Measurements from ENCODE around the gene BMAL1.

Gene BMAL1

DNA sequence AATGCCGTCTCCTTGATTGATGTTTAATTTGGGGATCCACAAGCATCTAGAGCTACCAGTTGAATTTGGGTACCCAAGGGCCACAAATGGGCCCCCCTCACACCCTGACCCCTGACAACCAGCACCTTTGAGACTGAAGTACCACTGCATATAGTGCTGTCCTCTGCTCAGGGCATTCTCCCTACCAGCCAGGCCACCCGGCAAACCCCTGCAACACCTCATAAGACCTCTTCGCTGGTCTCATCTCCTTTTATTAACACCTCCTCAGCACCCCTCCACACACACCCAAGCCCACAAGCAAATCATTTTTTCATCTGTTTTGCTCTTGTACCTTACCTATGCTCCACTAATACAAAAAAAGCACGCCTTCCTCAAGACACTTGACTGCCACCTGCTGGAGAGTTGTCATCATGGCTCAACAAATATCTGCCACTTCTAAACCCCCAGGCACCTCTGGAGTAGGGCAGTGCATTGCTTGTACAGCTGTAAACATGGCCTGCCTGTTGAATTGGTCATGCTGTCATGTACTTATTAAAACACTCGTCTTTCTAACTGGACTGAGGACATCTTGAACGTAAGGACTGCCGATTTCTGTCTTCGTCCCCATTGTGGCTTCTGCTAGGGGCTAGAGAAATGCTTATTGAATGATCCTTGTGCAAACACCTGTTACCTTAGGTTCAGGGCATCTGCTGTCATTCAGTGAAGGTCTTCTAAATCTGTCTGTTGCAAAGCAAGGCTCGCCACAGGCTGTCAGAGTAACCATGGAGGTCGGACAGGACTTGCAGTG, 66.5 kb downstream of the BMAL1 start:
- DNase-seq (ENCODE audit: low read depth in 2 of 2) = peak; percentile 36 to 66

DNA sequence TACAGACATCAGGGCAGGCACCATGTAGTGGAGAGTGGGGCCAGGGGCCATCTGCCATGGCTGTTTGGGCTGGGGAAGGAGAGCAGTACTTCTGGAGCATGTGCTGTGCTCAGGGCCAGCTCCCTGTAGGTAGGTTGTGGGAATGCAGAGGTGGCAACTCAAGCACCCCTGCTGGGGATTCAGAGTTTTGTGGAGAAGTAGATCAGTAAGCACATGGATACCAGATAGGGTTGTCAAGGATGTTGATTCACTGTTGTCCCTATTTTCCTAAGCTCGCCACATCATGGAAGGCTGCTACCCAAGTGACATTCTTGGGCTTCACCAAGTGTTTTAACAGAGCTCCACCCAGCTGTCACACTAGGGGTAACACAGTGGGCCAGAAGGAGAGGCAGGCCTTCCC, 67.2 kb downstream of the BMAL1 start:
- DNase-seq (ENCODE audit: low read depth in 2 of 2) = no peak

DNA sequence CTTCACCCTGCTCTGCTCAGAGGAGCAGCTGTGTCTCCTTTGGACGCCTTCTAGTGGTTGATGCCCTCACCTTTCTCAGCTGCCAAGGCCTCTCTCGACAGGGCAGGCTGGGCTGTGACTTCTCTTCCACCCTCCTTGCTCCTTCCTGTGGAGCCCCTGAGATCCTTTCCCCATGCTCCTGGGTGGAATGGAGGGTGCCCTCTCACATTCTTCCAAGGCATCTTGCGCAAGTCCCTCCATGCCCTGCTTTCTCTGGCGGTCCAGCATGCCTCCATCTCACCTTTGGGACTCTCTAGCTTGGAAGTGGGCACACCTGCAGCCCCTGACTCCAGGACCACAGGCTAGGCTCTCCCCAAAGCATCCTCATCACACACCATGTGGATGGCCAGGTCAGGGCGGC, 68.9 kb downstream of the BMAL1 start:
- no peak for DNase-seq (ENCODE audit: low read depth in 2 of 2)

DNA sequence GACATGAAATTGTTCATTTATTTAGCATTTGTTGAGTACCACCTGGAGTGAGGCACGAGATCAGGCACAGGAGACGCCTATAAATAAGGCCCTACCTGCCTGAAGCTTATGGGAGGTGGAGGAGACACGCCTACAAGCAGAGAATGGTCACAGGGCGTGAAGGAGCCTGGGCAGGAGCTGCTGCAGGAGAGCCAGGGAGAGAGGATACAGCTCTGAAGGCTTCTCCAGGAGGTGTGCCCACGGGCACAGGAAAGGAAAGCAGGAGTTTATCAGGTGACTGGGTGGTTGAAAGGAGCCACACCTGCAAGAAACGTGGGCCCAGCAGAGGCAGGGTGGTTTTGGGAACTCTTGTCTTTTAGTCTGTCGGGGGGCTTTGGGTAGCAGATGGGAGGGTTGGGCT, 70.3 kb downstream of the BMAL1 start:
- no peak for DNase-seq (ENCODE audit: low read depth in 2 of 2)

DNA sequence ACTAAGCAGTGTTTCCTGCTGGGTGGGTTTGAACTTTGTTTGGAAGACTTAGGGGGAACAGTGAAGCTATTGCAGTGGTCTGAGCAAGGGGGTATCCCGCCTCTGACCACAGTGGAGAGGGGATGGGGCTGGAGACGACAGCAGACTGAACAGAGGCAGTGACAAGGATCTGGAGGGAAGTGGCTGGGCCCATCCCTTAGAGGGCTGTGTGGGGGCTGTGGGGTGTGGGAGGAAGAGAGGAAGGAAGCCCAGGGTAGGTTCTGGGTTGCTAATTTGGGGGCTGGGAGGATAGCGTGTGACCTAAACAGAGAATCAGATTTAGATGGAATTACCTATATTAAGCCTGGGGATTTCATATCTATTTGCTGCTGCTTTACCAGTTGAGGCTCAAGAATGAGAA, 70.7 kb downstream of the BMAL1 start:
- DNase-seq (ENCODE audit: low read depth in 2 of 2) = no peak

DNA sequence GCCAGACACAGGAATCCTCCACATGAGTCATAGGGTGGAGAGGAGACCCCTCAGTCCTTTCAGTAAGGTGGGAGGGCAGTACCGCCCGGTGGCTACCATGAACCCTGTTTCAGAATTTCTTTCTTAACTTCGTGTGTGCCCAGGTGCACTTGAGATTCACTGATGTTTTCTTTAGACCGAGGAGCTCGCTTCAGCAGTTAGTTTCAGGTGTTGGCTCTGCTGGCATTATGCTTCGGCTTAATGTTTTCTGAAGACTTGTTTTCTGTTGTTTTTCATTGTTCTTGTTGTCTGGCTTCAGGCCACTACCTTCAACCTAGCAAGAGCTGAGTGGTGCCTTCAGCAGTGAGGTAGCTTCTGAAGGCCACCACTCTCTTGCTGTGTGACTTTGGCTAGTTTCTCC, 71.5 kb downstream of the BMAL1 start:
- no peak for DNase-seq (ENCODE audit: low read depth in 2 of 2)

DNA sequence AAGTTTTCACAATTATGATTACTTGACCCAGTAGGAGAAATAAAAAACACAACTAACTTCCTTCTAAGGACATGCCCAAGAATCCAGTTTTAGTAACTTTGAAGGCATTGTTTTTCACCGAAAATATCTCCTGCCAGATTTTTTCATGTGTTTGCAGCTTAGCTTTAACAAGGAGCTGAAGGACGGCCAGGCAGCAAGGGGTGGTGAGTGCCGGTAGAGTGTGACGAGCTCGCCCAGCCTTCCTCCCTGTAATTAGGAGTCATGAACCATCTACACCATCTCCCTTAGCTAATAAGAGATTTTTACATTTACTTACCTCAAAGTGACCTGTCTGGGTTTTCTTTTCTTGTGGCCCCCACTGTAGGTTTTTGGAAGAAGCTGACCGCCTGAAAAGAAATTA, 72.0 kb downstream of the BMAL1 start:
- DNase-seq (ENCODE audit: low read depth in 2 of 2) = no peak

DNA sequence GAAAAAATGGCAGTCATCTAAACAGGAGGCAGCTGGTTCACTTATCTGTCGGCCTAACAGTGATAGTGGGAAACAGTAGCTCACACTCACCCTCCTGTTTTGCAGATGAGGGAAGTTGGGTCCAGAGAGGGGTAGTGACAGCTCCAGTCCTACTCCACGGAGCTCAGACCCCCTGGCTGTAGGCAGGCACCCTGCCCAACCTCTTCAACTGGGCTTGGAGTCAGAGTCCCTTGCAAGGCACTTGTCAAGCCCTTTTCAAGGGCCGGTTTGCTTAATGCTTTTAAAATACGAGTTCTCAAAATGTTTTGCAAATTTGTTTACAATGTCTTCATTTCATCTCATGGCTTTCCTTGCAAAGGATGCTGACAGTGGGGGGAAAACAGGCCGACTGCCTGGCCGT, 75.1 kb downstream of the BMAL1 start:
- no peak for DNase-seq (ENCODE audit: low read depth in 2 of 2)

DNA sequence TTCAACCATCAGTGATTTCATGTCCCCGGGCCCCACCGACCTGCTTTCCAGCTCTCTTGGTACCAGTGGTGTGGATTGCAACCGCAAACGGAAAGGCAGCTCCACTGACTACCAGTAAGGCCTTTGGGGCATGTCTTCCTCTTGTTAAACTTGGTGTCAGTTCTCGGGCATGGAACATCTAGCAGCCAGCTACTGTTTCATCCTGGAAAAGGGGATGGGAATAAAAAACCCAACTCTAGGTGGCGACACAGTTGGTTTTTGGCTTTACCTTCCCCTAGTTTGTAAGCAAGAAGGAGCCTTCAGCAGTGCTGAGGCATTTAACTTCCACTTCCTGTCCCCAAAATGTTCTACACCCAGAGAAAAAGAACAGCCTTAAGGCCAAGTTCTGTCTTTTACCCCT, 76.7 kb downstream of the BMAL1 start:
- no peak for DNase-seq (ENCODE audit: low read depth in 2 of 2)

DNA sequence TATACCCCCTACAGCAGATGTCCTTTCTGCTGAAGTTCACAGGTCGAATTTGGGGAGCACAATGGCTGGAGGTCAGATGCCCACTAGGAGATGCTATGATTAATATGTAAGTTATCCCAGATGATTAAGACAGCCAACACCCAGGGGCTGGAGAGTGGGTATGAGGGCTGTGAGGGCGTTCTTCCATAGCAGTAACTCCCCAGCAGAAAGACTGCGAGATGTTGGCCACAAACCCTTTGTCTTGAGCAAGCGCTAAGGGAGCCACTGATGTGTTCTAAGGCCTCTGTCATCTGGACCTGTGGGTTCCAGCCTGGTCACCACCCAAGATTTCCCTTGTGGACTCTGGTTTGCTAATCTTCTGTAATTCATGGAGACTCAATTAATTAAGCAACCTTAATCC, 77.6 kb downstream of the BMAL1 start:
- DNase-seq (ENCODE audit: low read depth in 2 of 2) = no peak

DNA sequence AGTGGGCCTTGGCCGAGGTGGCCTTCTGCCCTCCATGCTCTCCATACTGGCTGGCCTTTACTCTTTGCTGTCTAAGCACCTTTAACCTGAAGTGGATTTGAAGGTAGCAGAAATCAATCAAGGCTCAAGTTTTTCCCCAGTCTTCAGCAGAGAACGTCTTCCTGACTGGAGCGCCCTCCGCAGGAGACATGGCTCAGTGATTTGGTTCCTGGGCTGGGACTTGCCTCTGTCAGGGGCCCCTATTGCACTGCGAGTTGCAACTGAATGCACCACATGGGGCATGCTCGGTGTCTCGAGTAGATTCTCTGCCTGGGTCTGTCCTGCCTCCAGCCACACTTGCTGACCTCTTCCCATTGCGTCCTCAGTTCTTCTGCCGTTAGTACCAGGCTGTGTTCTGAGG, 79.6 kb downstream of the BMAL1 start:
- DNase-seq (ENCODE audit: low read depth in 2 of 2) = no peak

DNA sequence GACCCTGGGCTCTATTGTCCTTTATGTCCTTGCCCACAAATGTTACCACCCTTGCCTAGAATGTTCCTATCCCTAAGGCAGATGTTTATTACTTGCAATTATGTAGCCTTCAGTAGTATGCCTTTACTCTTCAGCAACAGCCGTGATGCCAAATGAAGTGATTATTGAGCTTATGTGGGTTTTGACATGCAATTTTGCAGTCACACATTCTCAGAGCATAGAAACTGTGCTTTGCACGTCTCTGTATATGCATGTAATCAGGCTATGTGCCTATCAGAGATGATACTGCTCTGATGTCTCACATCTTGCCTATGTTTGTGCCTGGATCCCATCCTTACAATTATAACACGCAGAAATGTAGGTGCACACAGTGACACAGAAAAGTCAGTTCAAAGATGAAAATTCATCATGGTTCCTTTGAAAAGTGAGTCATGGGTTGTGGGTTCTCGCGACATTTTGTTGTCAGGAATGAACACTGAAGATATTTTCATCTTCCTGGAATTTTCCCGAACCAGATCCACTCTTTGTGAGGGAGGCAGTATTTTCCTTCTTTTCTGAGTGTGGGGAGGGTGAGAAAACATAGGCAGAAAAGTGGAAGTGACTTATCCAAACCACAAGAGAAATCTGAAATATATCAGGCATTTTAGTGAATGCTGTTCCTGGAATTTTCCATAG, 81.1 kb downstream of the BMAL1 start:
- DNase-seq (ENCODE audit: low read depth in 2 of 2) = no peak

DNA sequence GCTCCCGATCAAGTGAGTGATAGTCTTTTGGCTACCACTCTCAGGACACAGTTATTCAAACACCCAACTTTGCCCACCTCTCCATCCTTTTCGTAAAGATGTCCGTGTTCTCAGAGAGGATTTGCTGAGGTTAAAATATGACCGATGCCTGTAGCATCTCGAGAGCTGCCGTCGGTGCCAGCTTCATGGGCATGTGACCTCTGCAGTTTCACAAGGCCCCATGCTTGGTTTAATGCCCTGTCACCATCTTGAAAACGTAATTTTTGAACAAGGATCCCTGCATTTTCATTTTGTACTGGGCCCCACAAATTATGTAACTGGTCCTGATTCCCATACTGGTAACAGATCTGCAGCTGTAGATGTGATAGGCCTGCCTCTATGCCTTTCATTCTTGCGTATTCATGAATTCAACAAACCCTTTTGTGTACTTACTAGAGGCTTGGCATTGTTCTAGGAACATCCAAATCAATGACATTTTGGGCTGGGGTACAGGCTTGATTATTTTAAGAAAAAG, 85.1 kb downstream of the BMAL1 start:
- DNase-seq (ENCODE audit: low read depth in 2 of 2) = no peak

DNA sequence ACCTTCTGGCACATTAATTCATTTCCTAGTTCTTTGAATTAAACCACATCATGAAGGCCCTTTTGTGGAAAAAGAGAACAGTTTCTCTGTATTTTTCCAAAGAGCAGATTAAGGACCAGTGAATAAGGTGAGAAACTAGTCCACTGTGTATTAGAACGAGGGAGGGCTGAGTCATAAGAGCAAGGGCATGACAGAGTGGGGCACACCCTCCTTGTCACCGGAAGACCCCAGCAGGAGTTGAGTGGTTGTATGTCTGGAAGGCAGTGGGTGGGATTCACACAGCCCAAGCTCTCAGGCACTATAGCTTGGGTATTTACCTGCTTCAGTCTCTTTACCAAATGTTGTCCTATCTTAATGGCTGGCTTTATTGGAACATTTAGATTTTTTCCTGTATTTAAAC, 86.8 kb downstream of the BMAL1 start:
- DNase-seq (ENCODE audit: low read depth in 2 of 2) = no peak

DNA sequence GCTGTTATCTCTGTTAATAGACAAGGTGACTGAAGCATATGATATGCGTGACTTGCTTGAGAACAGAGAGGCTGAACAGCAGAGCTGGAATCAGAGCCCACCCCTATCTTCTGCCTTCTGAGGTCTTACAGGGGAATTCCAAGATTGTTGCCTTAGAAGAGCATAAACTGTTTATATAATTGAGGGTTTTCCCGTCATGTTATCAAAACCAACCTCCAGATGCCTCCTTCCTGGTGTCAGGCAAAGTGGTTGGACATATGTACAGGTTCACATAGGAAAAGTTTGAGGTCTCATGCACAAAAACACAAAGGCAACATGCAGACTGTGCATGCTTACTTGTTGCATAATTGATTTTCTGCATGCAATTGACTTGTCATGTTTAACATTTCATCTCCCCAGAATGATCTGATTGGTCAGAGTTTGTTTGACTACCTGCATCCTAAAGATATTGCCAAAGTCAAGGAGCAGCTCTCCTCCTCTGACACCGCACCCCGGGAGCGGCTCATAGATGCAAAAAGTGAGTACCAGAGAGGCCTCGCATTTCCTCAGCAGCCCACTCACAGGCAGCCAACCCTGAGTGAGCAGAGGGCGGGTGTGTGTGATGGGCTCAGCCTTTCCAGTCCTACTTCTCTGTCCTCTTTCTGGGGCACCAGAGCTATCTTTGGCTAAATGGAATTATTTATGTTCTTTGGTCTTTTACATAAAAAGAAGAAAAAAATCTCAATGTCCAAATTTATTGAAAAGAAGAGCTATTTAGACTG, 88.9 kb downstream of the BMAL1 start:
- DNase-seq (ENCODE audit: low read depth in 2 of 2) = no peak

DNA sequence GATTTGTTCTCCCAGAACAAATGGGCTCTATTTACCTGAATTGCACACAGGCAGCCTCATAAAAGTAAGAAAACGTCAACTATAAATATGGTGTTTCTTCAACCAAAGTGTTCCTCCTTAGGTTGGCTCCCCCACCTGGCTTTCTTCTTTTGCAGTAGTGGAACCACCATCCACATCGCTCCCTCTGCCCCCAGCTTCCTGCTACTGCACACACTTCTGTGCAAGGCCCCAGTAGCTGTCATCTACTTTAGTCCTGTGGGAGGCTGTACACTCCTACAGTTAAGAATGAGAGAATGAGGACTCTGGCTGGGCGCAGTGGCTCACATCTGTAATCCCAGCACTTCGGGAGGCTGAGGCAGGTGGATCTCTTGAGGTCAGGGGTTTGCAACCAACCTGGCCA, 89.5 kb downstream of the BMAL1 start:
- DNase-seq (ENCODE audit: low read depth in 2 of 2) = no peak

DNA sequence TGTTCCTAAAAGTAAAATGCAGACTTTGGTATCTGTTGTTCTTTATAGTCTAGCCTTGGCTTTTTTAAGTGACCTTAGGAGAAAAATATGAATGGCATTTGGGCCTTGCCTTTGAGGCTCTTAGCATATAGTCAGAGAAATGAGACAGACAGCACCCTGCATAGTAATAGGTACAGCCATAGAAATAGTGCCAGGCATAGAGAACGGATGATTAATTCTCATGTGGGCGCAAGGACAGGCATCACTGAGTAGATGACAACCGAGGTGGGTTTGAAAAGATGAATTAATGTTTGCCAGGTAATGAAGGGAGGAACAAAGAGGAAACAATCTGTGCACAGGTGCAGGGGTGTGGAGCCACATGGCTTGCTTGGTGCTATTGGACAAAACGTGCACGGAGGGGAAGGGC, 90.5 kb downstream of the BMAL1 start:
- DNase-seq (ENCODE audit: low read depth in 2 of 2) = no peak

DNA sequence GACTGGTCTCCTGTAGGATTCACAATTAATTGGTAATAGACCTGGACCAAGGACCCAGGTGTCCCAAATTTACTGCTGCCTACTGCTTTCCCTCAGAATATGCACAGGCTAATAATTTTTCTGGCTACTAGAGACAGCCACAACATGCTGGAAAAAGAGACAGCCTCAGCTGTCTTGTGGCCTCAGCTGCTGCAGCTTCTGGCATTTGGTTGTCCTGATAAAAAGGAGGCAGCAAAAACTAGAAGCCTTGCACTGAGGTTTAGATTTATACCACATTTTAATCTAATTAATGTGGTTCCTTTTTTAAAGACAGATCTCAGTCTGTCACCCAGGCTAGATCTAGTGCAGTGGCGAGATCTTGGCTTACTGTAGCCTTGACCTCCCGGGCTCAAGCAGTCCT, 95.6 kb downstream of the BMAL1 start:
- DNase-seq (ENCODE audit: low read depth in 2 of 2) = no peak

DNA sequence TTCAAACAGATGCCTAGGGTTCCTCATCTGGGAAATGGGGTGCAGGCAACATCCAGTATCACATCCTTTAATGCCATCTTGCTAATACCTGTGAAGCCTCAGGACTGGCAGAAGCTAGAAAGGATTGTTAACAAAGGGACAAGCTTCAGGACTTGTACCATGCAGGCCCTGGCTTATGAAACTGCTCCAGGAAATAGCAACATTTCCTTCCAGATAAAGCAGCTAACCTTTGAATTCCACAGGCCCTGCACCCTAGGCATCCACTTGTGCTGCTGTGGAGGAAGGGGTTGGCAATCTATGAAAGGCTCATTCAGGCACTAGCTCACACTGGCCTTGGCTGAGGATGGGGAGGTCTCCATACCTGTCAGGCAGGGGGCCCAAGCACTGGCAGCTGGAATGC, 98.2 kb downstream of the BMAL1 start:
- no peak for DNase-seq (ENCODE audit: low read depth in 2 of 2)

DNA sequence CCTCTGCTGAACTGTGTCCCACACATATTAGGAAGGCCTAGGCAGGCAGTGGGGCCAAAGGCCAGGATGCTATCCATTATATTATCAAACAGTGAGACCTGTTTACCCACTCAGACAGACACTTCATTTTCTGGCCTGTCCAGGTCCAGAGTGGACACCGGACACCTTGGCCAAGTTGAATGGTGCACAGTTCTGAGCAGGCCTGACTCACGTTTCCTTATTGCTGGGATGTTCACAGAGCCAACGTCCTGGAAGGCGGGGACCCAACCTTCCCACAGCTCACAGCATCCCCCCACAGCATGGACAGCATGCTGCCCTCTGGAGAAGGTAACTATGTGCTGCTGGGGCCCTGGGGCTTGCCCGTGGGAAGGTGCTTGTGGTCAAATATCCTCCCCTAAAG, 98.8 kb downstream of the BMAL1 start:
- DNase-seq (ENCODE audit: low read depth in 2 of 2) = no peak

DNA sequence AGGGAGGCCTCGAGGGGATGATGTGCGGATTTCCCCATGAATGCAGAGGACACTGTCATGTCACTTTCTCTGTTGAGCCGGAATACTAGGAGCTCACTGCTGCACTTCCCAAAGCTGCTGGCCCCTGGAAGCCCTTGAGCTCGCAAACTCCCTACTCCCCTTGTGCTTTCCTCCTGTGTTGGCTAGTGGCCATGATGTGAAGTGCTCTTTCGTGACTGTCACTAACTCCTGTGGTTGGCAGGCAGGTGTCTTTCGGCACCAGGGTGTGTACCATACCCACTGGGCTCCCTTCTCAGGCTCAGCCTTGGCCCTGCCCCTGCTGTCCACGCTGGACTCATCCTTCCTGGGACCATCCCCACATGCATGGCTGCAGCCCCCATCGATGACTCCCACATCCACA, 99.2 kb downstream of the BMAL1 start:
- no peak for DNase-seq (ENCODE audit: low read depth in 2 of 2)

DNA sequence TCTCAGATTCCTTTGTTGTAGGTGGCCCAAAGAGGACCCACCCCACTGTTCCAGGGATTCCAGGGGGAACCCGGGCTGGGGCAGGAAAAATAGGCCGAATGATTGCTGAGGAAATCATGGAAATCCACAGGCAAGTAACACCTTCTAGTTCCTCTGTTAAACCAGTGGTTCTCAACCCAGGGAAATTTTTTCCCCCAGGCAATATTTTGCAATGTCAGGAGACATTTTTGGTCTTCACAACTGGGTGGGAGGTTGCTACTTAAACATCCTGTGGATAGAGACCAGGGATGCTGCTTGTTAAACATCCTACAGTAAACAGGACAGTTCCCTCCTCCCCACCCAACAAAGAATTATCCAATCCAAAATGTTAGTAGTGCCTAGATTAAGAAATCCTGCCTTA, 100.7 kb downstream of the BMAL1 start:
- no peak for DNase-seq (ENCODE audit: low read depth in 2 of 2)

DNA sequence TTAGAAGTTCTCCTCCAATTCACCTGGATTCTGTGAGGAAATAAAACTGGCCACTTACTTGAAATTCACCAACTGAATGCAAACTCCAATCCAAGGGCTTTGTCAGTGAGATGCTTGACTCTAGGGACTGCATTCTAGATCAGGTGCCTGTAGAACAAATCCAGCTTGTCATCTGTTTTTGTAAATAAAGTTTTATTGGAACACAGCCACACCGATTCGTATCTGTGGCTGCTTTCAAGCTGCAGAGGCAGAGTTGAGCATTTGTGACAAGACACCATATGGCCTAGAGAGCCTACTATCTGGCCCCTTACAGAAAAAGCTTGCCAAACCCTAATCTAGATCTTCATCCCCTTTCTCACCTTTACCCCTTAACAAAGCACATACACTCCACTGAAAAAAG, 103.1 kb downstream of the BMAL1 start:
- no peak for DNase-seq (ENCODE audit: low read depth in 2 of 2)

Data from stimulated activated CD4-positive, alpha-beta T cell treated with anti-CD3 and anti-CD28 coated beads, Interleukin-12 subunit alpha, Interleukin-12 subunit beta, amount 100 ng/mL, for 24 hours (primary cell).